Sigmoid colon (tissue), 7 donors: Measurements from ENCODE around the gene CLCN2. TPM values are rescaled to one million over a fixed set of nuclear protein-coding genes. Genes with fewer than 3 reads are reported as not detected.

Experiments
- DNase-seq: peaks from one replicate; pipeline ENCODE4 v3.0.0-alpha.2; 2019
- H3K27ac ChIP-seq, 4 donors: fragments of 200-600 bp; sonication (generic); one replicate each; pipeline ENCODE4 v1.5.1; 2016 to 2019; ENCODE audit warnings: mild to moderate bottlenecking in 1 of 4
- H3K27me3 ChIP-seq, 3 donors: fragments of 200-600 bp; sonication (generic); one replicate each; pipeline ENCODE4 v1.5.1; 2019; ENCODE audit warnings: mild to moderate bottlenecking in 1 of 3
- H3K36me3 ChIP-seq, 4 donors: fragments of 200-600 bp; sonication (generic); one replicate each; pipeline ENCODE4 v1.5.1; 2016 to 2019
- H3K4me1 ChIP-seq, 4 donors: fragments of 200-600 bp; sonication (generic); one replicate each; pipeline ENCODE4 v1.5.1; 2017 to 2019
- H3K4me3 ChIP-seq, 4 donors: fragments of 200-600 bp; sonication (generic); one replicate each; pipeline ENCODE4 v1.5.1; 2017 to 2019; ENCODE audit warnings: mild to moderate bottlenecking in 2 of 4, moderate library complexity in 1 of 4
- H3K9me3 ChIP-seq, 4 donors: fragments of 200-600 bp in 3 of 4; sonication (generic) in 3 of 4; one replicate each; pipeline versions ENCODE4 v1.5.1 to v1.6.1; 2013 to 2019
- CTCF ChIP-seq, 4 experiments: fragments of 450-650 bp in 3 of 4; fragments of 200-600 bp in 1 of 4; IDR thresholded peaks; one replicate each; pipeline ENCODE4 v1.5.1; 2016 to 2019; ENCODE audit warnings: antibody characterized with exemption in 4 of 4, mild to moderate bottlenecking in 3 of 4, moderate library complexity in 2 of 4
- EP300 ChIP-seq, 4 donors: sonication (generic); formaldehyde crosslinking; IDR thresholded peaks; one replicate each; pipeline ENCODE4 v1.6.1; 2017; ENCODE audit warnings: antibody characterized with exemption in 4 of 4
- POLR2A ChIP-seq, 2 donors: fragments of 450-650 bp; IDR thresholded peaks; one replicate each; pipeline ENCODE4 v1.6.1; 2016; ENCODE audit warnings: antibody characterized with exemption in 2 of 2, mild to moderate bottlenecking in 2 of 2, moderate library complexity in 2 of 2
- POLR2AphosphoS5 ChIP-seq, 4 donors: sonication (generic); formaldehyde crosslinking; IDR thresholded peaks; one replicate each; pipeline ENCODE4 v1.6.1; 2017; ENCODE audit warnings: antibody characterized with exemption in 4 of 4
- WGBS, 2 donors: extraction: QIAGEN DNeasy Blood & Tissue Kit; methylation state at CpG; one replicate each; pipeline ENCODE4 v1.1.7; 2013; 5-methylcytosine and 5-hydroxymethylcytosine counted together
- intact Hi-C: fragments of 100-400 bp; cut with DNase I; formaldehyde crosslinking; loops from one replicate; pipeline ENCODE4 v1.15.1; 2023
- polyA plus RNA-seq, 3 donors: library from polyadenylated mRNA; stranded (reverse); fragments of 200-250 nt; gene quantifications; one replicate each; pipeline ENCODE4 v1.2.3, GENCODE V29; 2013
- total RNA-seq, 4 donors: library from RNA; depleted of rRNA; stranded (reverse); fragments of >200 nt; gene quantifications; one replicate each; pipeline ENCODE4 v1.1.0, GENCODE V29; 2016
- donor health status: healthy with polysubstance abuse.
- donor health status: Bipolar disorder and iron deficiency.
- donor health status: healthy.

Gene CLCN2
- total and polyA plus RNA-seq, 7 donors: 1.6 to 30.2 (median 3.3) TPM

GRCh38 chr3:184368116-184368515, 6.7 kb upstream of the CLCN2 start:
- H3K27me3 ChIP-seq: no peaks in the 10 kb centered on the region
- H3K4me1 ChIP-seq: peaks cover 0 to 22% (median 16%) of the 10 kb centered on the region in 4 donors
- intact Hi-C loops: loop anchor here (10.0 kb wide), 1 partner anchor 407 kb away; no protein-coding TSS in a partner anchor
- H3K9me3 ChIP-seq: no peaks in the 10 kb centered on the region
- peaks cover 0 to 45% (median 9%) of the 10 kb centered on the region in 4 donors for H3K36me3 ChIP-seq
- no peak overlapping the region for H3K4me3 ChIP-seq
- peak; percentile 64 for DNase-seq
- no peak overlapping the region for H3K27ac ChIP-seq
- 86 to 92% methylated on average over 9 of the region's 9 CpGs for WGBS, 2 donors
- no peak for TF ChIP-seq CTCF (IDR thresholded peaks at IDR 0.05)
- TF ChIP-seq POLR2A (IDR thresholded peaks at IDR 0.05): no peak
- no peak for TF ChIP-seq EP300 (IDR thresholded peaks at IDR 0.05)
- no peak for TF ChIP-seq POLR2AphosphoS5 (IDR thresholded peaks at IDR 0.05)

DNA sequence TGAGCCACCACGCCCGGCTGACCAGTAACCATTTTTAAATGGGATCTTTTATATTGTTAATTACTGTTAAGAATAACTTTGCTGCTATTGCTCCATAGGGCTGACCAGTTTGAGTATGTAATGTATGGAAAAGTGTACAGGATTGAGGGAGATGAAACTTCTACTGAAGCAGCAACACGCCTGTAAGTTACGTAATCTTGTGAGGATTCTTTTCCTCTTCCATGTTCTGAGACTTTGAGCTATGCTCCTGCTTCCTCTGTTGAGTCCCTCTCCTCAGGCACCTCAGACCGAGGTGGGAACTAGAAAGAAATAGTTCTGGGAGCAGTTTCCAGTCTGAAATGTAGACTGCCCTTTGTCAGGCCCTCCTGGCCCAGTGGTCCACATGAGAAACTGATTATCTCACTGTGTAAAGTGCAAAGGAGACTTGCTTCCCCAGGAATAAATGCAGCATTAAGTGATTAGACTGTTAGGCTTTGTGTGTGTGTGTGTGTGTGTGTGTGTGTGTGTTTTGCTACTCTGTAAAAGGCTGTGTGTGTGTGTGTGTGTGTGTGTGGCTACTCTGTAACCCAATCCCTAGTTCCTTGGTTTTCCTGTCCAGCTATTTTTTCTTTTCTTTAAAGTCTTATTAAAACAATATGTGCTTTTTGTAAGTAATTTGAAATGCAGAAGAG, 5.3 kb upstream of the CLCN2 start:
- H3K27ac ChIP-seq: no peak overlapping the region
- WGBS, 2 donors: 82 to 94% methylated on average over 5 of the region's 5 CpGs
- TF ChIP-seq CTCF (IDR thresholded peaks at IDR 0.05): no peak
- no peak for TF ChIP-seq POLR2A (IDR thresholded peaks at IDR 0.05)
- no peak for TF ChIP-seq POLR2AphosphoS5 (IDR thresholded peaks at IDR 0.05)
- no peak for TF ChIP-seq EP300 (IDR thresholded peaks at IDR 0.05)
- no peaks in the 10 kb centered on the region for H3K27me3 ChIP-seq
- no peak overlapping the region for H3K4me3 ChIP-seq
- peaks cover 0 to 30% (median 16%) of the 10 kb centered on the region in 4 donors for H3K4me1 ChIP-seq
- H3K9me3 ChIP-seq: no peaks in the 10 kb centered on the region
- no peak for DNase-seq
- H3K36me3 ChIP-seq: peaks cover 0 to 45% (median 9%) of the 10 kb centered on the region in 4 donors
- intact Hi-C loops: loop anchor here (10.0 kb wide), 1 partner anchor 408 kb away; no protein-coding TSS in a partner anchor

DNA sequence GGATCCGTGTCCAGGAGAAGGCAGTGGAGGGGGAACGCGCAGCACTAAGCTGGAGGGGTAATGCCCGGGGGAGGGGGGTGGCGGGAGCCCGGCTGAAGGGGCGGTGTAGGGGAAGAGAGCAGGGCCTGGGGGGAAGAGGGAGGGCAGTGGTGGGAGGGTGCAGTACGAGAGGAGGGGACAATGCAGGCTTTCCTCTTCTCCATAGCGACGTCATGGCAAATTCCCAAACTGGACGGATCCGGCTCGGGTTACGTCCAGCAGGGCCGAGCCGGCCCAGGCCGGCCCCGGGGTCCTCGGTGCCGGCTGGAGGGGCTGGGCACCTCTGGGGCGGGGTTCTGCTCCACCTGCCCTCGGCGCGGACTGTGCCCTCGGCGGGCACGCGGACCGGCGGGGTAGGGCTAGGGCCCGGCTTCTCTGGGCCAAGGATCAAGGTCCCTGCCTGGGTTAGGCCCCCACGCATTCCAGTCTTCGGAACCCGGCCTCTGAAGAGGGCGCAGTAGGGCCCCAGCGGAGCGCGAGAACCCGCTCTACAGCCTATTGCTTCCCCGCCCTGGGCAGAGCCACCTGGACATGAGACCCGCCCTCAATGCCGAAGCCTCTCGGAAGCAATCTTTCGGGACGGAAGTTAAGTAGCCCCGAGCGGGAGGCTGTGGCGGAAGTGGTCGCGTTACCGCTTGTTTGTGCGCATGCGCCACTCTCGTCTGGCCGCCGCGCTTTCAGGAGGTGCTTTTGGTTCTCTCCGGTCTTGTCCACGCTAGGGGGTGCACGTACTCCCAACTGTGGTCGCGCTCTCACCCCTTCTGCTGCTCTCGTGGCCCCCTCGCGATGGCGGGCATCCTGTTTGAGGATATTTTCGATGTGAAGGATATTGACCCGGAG, 1.5 kb upstream of the CLCN2 start:
- intact Hi-C loops: loop anchor here (2.0 to 10.0 kb wide), 4 partner anchors 24 to 412 kb away; partner anchors contain the start of genes EIF4G1 and PSMD2
- H3K4me3 ChIP-seq: peak overlapping the region; percentile 63 to 94 (median 86)
- H3K9me3 ChIP-seq: no peaks in the 10 kb centered on the region
- peak; percentile 98 for DNase-seq
- peaks cover 0 to 37% (median 34%) of the 10 kb centered on the region in 4 donors for H3K4me1 ChIP-seq
- TF ChIP-seq POLR2AphosphoS5 (IDR thresholded peaks at IDR 0.05): peak; percentile 72 to 84 (median 78)
- TF ChIP-seq EP300 (IDR thresholded peaks at IDR 0.05): no peak
- TF ChIP-seq POLR2A (IDR thresholded peaks at IDR 0.05): peak; percentile 46 to 69
- TF ChIP-seq CTCF (IDR thresholded peaks at IDR 0.05): peak; percentile 33 to 50 (median 44)
- H3K27ac ChIP-seq: peak overlapping the region; percentile 93 to 99 (median 98)
- no peaks in the 10 kb centered on the region for H3K27me3 ChIP-seq
- H3K36me3 ChIP-seq: peaks cover 0 to 29% (median 6%) of the 10 kb centered on the region in 4 donors
- WGBS, 2 donors: 0% methylated on average over 68 of the region's 68 CpGs

DNA sequence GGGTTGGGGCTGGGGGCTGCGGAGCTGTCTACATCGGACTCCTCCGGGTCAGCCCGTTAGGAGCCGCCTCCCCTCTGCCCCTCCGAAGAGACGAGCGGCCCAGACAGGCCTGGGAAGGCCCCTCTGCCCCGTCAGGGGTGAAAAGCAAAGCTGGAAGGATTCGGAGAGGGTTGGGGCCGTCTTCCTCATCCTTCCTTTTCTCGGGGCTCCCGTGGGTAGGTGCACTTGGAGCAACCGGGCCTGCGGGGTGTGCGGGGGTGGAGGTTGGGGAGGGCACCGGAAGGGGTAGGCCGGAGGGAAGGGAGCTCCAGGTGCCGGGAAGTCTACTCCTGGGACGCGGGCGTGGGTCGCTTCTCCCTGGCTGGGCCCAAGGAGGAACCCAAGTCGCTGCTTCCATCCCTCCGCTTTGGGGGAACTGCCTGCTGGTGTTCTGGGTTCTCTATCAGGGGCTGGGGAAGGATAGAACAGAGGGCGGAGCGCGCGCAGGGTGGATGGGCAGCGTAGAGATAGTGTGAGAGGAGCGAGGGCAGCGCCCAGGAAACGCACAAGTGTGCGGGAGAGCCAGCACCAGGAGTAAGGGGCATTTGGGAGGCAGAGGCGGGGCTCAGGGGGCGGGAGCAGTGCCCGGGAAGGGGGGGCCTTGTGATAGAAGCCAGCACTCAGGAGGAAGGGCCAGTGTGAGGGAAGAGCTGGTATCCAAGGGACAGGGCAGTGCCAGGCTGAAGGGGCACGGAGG, 695 bp upstream of the CLCN2 start:
- intact Hi-C loops: loop anchor here (2.0 to 10.0 kb wide), 4 partner anchors 23 to 413 kb away; partner anchors contain the start of genes EIF4G1 and PSMD2
- peaks cover 0 to 31% (median 7%) of the 10 kb centered on the region in 4 donors for H3K36me3 ChIP-seq

More for the DNA sequence above, 695 bp upstream of the CLCN2 start:
- peak overlapping the region; percentile 63 to 94 (median 86) for H3K4me3 ChIP-seq
- peak overlapping the region; percentile 93 to 99 (median 98) for H3K27ac ChIP-seq
- H3K4me1 ChIP-seq: peaks cover 0 to 37% (median 34%) of the 10 kb centered on the region in 4 donors
- H3K27me3 ChIP-seq: no peaks in the 10 kb centered on the region
- DNase-seq: peak; percentile 89
- TF ChIP-seq POLR2A (IDR thresholded peaks at IDR 0.05): peak; percentile 43 to 68
- no peak for TF ChIP-seq EP300 (IDR thresholded peaks at IDR 0.05)
- peak; percentile 52 to 74 (median 62) for TF ChIP-seq POLR2AphosphoS5 (IDR thresholded peaks at IDR 0.05)
- TF ChIP-seq CTCF (IDR thresholded peaks at IDR 0.05): no peak
- no peaks in the 10 kb centered on the region for H3K9me3 ChIP-seq
- WGBS, 2 donors: 0% methylated on average over 38 of the region's 38 CpGs
